HUDEP-2 (cell line): ENCODE results near the gene CCDC197.
A peak's percentile ranks its signal among the peaks of the same experiment; 100 is the strongest.

Experiments used
- DNase-seq, 76 experiments: peaks; one replicate each; lab custom pipeline; 2025; ENCODE audit not compliant: unreplicated experiment in 76 of 76; lab: John Stamatoyannopoulos, UW

The CCDC197 gene

DNA sequence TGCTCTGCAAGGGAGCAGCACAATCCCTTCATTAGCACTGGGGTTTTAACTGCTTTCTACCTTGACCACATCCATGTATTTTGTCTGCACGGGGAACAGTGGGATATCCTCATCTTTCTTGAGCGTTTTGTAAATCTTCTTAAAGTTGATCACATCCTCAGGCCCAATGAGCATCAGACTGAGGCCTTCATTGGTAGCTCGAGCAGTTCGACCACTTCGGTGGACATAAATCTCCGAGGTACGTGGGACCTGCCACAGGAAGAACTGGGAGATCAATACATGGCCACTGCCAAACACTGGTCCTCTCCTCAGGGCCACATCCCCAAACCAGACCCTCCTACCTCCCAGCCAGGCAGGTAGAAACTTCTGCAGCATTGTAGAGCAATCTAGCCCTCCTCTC is 57.8 kb downstream of the CCDC197 start:
- no peak for DNase-seq

DNA sequence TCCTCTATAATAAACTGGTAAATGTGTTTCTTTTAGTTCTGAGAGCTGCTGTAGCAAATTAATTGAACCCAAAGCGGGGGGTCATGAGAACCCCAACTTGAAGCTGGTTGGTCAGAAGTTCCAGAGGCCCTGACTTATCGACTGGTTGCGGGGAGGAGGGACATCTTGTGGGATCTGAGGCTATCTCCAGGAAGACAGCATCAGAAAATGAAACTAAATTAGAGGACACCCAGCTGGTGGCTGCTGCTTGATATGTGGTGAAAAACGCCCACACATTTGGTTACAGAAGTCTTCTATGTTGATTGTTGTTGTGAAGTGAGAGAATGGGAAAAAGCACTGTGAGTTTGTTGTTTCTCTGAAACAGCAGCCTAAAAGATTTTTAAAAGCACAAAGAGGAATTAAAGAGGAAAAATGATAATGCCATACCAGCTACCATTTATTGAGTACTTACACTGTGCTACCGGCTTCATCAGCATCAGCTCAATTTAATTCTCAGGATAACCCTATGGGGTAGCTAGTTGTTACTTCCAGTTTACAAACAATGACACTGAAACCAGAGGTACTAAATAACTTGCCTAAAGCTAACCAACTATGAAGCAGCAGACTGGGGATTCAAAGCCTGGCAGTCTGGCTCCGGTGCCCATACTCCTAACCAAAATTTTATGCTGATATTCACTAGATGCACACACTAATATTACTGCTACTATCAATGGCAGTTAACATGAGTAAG is 59.6 kb downstream of the CCDC197 start:
- peak in 33 of 76 experiments; percentile 6 to 71 (median 26) for DNase-seq

DNA sequence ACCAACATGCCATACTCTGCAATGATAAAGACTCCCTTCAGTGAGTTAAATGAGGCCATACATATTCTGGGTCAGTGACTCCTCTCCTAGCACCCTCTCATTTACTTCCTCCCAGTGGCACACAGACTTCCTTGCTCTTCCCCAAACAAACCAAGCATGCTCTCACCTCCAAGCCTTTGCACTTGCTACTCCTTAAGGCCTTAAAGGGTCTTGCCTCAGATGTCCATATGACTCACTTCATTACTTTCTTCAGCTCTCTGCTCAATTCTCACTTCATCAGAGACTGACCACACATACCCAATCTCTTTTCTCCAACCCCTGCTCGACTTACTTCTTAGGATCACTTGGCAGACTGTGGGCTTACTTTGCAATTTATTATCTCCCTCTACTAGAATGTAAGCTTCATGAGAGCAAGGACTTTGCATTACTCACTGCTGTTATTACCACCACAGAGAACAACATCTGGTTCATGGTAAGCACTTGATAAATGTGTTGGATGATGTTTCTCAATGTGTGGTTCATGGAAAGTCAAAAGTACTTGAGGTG is 61.1 kb downstream of the CCDC197 start:
- DNase-seq: no peak
